Stimulated activated CD8-positive, alpha-beta memory T cell treated with anti-CD3 and anti-CD28 coated beads, Interleukin-12 subunit alpha, Interleukin-12 subunit beta, amount 100 ng/mL, for 24 hours (primary cell): ENCODE measurements around the gene ADNP.

ENCODE experiments used
- DNase-seq: peaks from one replicate; pipeline ENCODE4 v3.0.0-alpha.2; 2020; ENCODE audit errors: extremely low read depth

Gene ADNP

DNA sequence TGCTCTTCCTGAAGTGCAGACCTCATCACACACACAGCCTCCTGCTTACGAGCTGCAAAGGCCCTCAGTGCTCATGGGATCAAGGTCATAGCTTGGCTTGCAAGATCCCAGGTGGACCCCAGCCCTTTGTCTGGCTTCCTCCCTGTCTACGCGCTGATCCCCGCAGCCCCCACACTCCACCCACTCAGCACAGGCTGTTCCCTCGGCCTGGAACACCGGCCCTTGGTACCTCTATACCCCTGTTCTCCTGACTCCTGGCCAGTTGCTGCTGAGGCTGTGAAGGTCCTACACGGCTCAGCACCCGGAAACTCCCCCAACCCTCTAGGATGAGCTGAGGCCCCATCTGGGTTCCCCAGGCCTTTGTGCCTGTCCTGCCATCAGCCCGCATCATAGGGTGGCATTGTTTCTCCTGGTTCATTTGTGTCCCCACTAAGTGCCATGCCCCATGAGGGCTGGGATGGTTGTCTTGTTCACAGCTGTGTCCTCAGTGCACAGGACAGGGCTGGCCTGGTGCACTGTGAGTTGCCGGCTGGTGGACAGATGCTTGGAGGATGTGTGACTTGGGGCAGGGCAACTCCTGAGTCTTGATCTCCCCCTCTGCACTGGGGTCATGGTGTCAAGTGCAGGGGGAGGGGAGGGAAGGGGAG is 57.0 kb downstream of the ADNP start:
- no peak for DNase-seq

GRCh38 chr20:50873585-50873984 is 57.7 kb downstream of the ADNP start:
- no peak for DNase-seq

GRCh38 chr20:50872560-50873425 is 58.4 kb downstream of the ADNP start:
- no peak for DNase-seq

DNA sequence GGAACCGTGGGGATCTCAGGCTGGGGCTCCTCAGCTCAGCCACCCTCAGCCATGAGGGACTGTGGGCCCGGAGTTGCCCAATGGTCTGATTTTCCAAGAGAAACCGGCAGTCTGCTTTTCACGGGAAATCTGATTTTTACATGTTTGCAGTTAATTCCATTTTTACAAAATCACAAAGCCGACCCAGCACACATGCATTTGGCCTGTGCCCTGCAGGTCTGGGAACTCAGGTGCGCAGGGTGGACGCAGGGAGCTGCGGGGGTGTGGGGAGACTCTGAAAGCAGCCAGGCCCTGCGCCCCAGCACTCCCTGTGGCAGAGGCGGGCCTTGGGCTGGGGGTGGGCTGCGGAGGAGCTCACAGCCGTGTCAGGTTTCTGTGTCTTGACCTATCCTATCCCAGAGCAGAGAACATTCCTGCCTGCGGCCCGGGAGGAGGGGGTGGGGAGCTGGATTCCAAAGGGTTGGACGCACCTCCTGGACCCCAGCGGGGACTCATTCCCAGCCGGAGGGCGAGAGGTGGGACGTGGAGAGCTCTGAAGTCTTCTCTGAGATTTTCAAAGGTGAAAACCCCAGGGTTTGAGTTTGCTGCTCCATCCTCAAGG is 60.6 kb downstream of the ADNP start:
- no peak for DNase-seq

DNA sequence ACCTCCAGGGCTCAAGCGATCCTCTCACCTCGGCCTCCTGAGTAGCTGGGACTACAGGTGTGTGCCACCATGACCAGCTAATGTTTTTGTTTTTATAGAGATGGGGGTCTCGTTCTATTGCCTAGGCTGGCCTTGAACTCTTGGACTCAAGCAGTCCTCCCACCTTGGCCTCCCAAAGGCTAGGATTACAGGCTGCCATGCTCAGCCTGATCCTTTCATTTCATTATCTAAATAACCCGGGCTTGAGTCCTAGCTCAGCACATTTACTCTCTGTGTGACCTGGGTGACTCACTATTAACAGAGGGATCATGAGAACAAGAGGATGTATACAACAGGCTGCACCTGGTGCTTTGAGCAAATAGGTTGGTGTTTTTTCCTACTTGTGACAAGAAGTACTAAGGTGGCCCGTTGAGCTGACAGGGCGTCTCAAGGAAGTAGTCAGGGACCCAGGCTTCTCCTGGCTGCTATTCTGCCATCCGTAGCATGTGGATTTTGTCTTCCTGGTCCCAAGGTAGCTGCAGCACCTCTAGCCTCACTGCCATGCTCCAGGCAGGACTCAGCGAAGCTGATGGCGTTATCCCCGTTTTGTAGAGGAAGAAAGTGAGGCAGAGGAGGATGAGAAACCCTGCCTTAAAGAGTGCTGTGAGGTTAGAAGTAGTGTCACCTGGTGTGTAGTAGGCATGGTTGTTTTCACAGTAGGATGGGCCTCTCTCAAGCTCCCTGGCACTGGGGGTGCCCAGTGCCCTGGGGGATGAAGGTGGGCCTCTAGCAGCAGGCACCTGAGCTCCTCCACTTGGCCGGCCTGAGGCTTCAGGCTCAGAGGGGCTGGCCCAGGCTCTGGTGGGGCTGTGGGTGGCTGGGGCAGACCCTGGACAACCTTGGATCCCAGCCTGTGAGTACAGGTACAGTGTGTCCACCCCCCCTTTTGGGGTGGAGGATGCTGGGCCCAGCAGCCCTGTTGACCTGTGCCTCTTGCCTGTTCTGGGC is 62.4 kb downstream of the ADNP start:
- no peak for DNase-seq

DNA sequence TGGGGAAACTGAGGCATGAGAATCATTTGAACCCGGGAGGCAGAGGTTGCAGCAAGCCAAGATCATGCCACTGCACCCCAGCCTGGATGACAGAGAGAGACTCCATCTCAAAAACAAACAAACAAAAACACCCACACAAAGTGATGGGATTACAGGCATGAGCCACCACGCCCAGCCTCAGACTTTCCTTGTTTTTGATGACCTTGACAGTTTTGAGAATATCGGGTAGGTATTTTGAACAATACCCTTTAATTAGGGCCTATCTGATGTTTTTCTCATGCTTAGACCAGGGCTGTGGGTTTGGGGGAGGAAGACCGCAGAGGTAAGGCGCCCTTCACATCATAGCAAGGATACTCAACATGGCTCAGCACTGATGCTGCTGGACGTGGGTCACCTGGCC is 63.4 kb downstream of the ADNP start:
- DNase-seq = no peak

DNA sequence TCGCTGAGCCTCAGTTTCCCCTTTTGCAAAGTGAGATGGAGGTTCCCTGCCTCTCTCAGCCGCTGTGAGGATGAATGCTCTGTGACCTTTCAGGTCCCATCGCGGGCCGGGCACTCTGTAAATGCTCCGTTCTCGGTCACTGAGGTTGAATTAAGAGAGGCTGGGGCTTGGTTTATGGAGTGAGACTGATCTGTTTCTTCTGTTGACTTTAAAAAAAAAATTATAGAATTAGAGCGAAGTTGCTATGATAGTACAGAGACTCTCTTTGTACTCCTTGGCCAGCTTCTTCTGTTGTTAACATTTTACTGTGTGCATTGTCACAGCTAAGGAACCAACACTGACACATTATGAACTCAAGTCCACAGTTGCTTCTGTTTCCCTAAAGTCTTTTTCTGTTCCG is 64.4 kb downstream of the ADNP start:
- no peak for DNase-seq

GRCh38 chr20:50866036-50866685 is 65.1 kb downstream of the ADNP start:
- no peak for DNase-seq

GRCh38 chr20:50865591-50865990 is 65.6 kb downstream of the ADNP start:
- DNase-seq = no peak

DNA sequence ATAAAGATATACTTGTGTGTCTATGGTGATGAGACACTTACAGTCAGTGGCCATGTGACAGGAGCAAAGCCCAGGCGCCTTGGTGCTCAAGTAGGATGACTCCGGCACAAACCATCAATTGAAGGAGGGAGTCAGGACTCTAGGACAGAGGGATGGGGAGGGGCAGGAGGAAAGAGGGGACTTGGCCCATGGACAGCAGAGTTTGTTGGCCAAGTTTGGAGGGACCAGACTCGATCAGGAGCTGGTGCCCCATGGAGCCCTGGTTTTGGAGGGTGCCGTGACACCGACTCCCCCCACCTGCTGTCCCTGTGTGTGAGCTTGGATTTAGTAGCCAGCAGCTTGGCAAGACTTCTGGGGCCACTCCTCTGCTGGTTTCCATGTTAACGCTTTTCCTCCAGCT is 66.1 kb downstream of the ADNP start:
- DNase-seq = no peak

- no peak for DNase-seq
These were observed 68.7 kb downstream of the ADNP start for GRCh38 chr20:50862546-50862945.

GRCh38 chr20:50861012-50861411 is 70.2 kb downstream of the ADNP start:
- no peak for DNase-seq

GRCh38 chr20:50859161-50859560 is 72.1 kb downstream of the ADNP start:
- DNase-seq = no peak

DNA sequence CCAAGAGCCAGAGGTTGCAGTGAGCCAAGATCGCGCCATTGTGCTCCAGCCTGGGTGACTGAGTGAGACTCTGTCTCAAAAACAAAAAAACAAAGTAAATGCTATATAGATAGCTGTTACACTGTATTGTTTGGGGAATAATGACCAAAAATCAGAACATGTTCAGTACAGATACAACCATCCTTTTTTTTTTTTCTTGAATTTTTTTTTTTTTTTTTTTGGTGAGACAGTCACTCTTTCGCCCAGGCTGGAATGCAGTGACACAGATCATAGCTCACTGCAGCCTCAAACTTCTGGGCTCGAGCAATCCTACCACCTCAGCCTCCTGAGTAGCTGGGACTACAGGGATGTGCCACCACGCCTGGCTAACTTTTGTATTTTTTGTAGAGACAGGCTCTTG is 72.7 kb downstream of the ADNP start:
- no peak for DNase-seq

- DNase-seq = no peak
These were observed 73.9 kb downstream of the ADNP start for GRCh38 chr20:50857348-50857747.

- no peak for DNase-seq
These were observed 74.7 kb downstream of the ADNP start for GRCh38 chr20:50856475-50857041.

- no peak for DNase-seq
These were observed 75.5 kb downstream of the ADNP start for GRCh38 chr20:50855498-50856474.

DNA sequence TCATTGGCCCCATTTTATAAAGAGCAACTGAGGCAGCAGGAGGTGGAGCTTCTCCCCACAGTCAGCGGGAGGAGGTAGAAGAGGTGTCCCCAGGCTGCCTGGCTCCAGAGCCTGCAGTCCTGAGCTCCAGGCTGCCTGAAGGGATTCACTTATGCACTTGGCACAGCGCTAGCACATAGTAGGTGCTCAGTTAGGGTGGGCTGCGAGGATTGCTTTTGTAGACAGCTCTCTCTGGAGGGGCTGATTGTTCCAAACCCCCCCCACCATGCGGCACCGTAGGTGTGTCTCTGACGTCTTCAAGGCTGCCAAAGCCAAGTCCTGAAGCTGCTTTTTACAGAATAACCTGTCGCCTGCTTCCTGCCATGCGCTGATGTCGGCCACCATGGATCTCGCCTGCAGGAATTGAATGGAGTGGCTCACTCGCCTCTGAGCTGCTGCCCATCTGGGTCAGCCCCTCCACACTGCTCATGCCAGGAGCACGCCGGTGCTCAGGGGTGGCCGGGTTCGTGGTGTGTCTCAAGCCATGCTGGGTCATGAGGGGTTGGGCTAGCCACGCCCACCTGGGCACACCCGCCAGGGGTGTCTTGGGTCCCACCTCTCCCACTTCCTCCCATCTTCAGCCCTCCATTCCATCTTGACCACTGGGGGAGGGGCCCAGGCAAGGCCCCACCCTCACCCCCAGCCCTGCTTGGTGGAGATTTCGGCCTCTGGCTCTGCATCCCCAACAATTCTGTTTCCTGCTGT is 76.6 kb downstream of the ADNP start:
- no peak for DNase-seq

DNA sequence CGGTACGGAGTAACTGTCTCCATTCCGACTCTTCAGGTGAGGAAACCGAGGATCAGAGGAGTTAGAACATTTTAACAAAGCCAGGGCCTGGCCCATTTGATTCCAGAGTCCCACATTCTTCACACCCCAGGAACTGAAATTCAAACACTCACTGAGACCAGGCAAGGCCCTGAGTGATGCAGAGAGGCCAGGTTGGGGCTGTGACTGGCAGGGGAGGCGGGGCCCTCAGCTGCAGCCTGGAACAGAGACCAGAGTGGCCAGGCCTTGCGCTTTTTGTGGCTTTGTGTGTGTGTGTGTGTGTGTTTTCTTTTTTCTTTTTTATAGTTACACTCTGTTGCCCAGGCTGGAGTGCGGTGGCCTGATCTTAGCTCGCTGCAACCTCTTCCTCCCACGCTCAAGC is 79.2 kb downstream of the ADNP start:
- DNase-seq = no peak
